HL-60 (cell line): ENCODE measurements around the gene ABCC1.

Experiments used
- DNase-seq, 2 experiments: peaks; one replicate each; pipeline ENCODE4 v3.0.0-alpha.2; 2010 to 2020; ENCODE audit warnings: low read depth in 1 of 2, low spot score in 1 of 2
- H3K27ac ChIP-seq: fragments of 250-450 bp; sonication (Bioruptor Pico); replicated peaks from 2 replicates; pipeline ENCODE4 v1.5.1; 2020; ENCODE audit warnings: mild to moderate bottlenecking, moderate library complexity
- H3K27me3 ChIP-seq: fragments of 250-450 bp; sonication (Bioruptor Pico); 2 replicates; pipeline ENCODE4 v1.5.1; 2021; ENCODE audit warnings: mild to moderate bottlenecking, moderate library complexity; ENCODE audit not compliant: insufficient read depth, poor library complexity, severe bottlenecking
- H3K4me3 ChIP-seq: replicated peaks from 2 replicates; pipeline ENCODE4 v1.5.1; 2011; ENCODE audit warnings: mild to moderate bottlenecking, control low read depth, low read length; ENCODE audit not compliant: insufficient read depth
- GABPA ChIP-seq: IDR thresholded peaks from 2 replicates; pipeline ENCODE4 v1.6.1; 2012; ENCODE audit warnings: low read depth
- POLR2AphosphoS5 ChIP-seq: IDR thresholded peaks from 2 replicates; pipeline ENCODE4 v1.6.1; 2012; ENCODE audit warnings: low read depth
- REST ChIP-seq: IDR thresholded peaks from 2 replicates; pipeline ENCODE4 v1.6.1; 2012; ENCODE audit warnings: low read depth; ENCODE audit not compliant: insufficient replicate concordance
- SPI1 ChIP-seq: IDR thresholded peaks from 2 replicates; pipeline ENCODE4 v1.6.1; 2012; ENCODE audit warnings: low read depth, mild to moderate bottlenecking, borderline replicate concordance
- TF ChIP-seq, protein P1 (sequence below): IDR thresholded peaks from one replicate; pipeline ENCODE4 v1.5.1; 2011; ENCODE audit warnings: low read length, control low read depth, inconsistent platforms; ENCODE audit not compliant: insufficient read depth

The ABCC1 gene

GRCh38 chr16:16131204-16131603 is 181.8 kb downstream of the ABCC1 start:
- H3K4me3 ChIP-seq: no peak overlapping the region
- TF ChIP-seq POLR2AphosphoS5 (no peak), GABPA (no peak), SPI1 (no peak), REST (no peak)
- TF ChIP-seq, protein P1, sequence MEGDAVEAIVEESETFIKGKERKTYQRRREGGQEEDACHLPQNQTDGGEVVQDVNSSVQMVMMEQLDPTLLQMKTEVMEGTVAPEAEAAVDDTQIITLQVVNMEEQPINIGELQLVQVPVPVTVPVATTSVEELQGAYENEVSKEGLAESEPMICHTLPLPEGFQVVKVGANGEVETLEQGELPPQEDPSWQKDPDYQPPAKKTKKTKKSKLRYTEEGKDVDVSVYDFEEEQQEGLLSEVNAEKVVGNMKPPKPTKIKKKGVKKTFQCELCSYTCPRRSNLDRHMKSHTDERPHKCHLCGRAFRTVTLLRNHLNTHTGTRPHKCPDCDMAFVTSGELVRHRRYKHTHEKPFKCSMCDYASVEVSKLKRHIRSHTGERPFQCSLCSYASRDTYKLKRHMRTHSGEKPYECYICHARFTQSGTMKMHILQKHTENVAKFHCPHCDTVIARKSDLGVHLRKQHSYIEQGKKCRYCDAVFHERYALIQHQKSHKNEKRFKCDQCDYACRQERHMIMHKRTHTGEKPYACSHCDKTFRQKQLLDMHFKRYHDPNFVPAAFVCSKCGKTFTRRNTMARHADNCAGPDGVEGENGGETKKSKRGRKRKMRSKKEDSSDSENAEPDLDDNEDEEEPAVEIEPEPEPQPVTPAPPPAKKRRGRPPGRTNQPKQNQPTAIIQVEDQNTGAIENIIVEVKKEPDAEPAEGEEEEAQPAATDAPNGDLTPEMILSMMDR: no peak
- DNase-seq: no peak
- H3K27ac ChIP-seq: no peak overlapping the region
- no peaks in the 10 kb centered on the region for H3K27me3 ChIP-seq

GRCh38 chr16:16131659-16132058 is 182.2 kb downstream of the ABCC1 start:
- Histone ChIP-seq H3K27ac (no peak overlapping the region), H3K27me3 (no peaks in the 10 kb centered on the region)
- no peak for TF ChIP-seq POLR2AphosphoS5
- TF ChIP-seq REST: no peak
- no peak for TF ChIP-seq SPI1
- TF ChIP-seq GABPA: no peak
- TF ChIP-seq, protein P1: no peak

DNA sequence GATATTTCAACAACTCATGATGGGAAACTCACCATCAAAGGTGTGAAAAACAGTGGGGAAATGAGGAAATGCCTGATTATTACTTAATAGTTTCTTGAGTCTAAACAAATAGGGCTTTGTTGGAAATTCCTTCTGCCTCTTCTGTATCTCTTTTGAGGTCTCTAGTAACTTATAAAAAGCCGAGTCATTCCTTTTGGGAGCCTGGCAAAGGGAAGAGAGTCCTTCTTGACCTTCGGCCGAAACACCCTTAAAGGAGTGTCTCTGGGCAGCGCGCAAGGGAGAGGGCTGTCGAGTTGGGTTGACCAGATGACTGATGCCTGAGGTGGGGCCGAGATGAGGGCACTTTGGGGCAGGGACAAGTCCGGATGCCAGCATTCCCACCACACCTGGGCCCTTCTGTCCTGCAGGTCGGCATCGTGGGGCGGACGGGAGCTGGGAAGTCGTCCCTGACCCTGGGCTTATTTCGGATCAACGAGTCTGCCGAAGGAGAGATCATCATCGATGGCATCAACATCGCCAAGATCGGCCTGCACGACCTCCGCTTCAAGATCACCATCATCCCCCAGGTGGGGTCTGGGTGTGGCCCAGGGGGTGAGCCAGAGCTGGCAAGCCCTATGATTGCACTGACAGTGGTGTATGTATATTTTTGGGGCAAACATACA is 184.7 kb downstream of the ABCC1 start:
- Histone ChIP-seq H3K27ac (no peak overlapping the region), H3K4me3 (no peak overlapping the region), H3K27me3 (no peaks in the 10 kb centered on the region)
- TF ChIP-seq SPI1 (no peak), REST (no peak), GABPA (no peak), POLR2AphosphoS5 (no peak)
- TF ChIP-seq, protein P1: no peak
- DNase-seq: no peak

More at GRCh38 chr16:16131659-16132058, 182.2 kb downstream of the ABCC1 start:
- no peak overlapping the region for H3K4me3 ChIP-seq
- DNase-seq: no peak
